HG03196 (cell line): ENCODE results near the gene ATP10A.
A peak's percentile ranks its signal among the peaks of the same experiment; 100 is the strongest.

Experiments
- ATAC-seq: cut with Tn5 transposase; IDR thresholded peaks from one replicate; pipeline ENCODE4 v1.9.1; 2021; ENCODE audit not compliant: unreplicated experiment

Gene ATP10A

GRCh38 chr15:25742776-25743547 is 120.2 kb downstream of the ATP10A start:
- no peak for ATAC-seq

GRCh38 chr15:25742041-25742730 is 120.9 kb downstream of the ATP10A start:
- ATAC-seq = no peak

DNA sequence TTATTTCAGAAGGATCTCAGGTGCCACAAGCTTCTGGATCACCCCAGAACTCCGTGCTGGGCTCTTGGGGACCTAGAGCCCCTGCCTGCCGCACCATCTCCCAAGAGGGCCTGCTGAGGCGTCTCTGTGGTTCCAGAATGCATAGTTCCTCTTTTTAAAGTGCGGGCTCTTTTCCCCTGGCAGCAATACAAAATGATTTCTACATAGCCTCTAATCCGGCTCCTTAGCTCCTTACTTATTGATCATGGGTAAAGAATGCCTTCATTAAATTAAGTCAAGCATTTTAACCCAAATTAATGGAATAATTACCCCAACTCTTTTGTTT is 121.9 kb downstream of the ATP10A start:
- ATAC-seq = no peak

GRCh38 chr15:25740383-25741255 is 122.5 kb downstream of the ATP10A start:
- no peak for ATAC-seq

DNA sequence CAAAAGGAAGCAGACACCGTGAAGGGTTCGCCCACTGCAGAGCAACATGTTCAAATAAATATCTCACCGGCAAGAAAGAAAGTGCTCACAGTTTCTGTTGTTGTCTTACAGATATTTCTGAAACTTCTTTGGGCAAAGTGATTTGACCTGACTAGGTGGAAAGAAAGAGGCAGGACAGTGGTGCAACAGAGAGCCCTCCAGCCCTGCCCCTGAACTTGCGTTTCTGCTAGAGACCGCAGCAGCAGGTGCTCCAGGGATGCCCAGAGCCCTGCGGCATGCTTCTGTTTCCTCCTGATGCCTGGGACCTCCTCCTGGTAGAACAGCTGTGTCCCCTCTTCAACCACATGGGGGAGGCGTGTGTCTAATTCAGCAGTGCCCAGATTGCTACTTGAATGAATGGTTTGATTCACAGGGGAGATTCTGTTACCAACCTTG is 123.4 kb downstream of the ATP10A start:
- peak; percentile 59 for ATAC-seq

- ATAC-seq = no peak
Measured at GRCh38 chr15:25738171-25738965, 124.8 kb downstream of the ATP10A start.

- ATAC-seq = no peak
Measured at GRCh38 chr15:25737218-25737643, 125.9 kb downstream of the ATP10A start.

GRCh38 chr15:25736461-25736860 is 126.7 kb downstream of the ATP10A start:
- ATAC-seq = no peak

DNA sequence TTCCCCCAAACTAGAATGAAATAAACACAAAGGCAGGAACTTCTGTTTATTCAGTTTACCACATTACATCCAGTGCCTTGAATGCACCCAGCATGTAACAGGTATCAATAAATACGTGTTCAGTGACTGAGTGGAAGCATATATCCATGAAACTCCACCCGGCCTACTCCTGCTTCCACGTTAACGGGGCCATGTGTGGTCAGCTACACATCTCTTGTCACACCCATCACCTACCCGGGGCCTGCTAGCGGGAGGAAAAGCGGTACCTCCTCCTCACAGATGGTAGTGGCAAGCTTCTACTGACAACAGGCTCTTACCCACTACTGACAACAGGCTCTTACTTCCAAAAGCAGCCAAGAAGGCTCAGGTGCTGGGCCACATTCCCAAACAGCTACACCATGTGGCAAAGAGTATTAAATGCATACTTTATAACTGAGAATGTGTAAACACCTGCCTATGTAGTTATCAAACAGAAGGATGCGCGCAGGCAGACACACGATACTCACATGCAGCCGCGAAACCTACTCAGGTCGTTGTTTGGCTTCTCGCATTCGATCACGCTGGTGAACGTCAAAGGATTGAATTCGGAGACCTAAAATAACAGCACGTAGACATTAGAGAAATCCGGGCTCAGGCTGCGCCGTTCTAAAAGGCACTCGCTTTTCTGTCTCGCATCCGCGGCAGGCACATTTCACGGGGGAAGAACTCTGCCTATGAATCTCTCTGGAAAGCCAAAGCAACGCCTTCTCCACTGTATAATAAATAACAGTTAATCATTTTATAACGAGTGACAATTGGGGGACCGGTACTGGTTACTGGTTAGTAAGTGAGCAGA is 127.4 kb downstream of the ATP10A start:
- no peak for ATAC-seq

DNA sequence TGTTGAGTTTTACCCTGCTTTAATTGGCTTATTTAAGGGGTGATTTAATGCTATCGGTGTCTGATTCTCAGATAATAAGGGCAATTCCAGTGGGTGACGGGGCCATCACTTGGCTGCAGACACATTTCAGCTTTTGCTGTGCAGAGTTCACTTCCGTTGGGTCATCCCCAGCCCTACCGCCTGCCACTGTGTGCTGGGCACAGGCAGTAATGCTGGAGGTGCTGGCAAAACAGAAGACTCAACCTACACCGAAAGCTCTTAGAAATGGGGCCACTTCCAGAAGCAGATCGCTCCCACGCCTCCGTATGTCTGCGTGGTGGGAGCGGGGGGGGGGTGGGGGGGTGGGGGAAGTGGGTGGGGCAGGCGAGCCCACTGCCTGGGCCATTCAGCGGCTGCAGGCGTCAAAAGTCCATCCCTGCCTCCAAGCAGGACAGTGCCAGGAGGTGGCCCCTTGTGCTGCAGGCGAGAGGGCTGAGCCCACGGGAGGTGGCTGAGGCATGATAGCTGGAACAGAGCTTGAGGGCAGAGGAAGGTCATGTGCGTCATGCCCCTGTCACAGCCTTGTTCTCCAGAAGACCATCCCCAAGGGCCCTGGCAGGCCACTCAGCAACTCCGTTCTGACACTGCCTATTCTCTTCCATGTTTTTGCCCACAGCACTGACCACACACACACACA is 128.3 kb downstream of the ATP10A start:
- no peak for ATAC-seq

DNA sequence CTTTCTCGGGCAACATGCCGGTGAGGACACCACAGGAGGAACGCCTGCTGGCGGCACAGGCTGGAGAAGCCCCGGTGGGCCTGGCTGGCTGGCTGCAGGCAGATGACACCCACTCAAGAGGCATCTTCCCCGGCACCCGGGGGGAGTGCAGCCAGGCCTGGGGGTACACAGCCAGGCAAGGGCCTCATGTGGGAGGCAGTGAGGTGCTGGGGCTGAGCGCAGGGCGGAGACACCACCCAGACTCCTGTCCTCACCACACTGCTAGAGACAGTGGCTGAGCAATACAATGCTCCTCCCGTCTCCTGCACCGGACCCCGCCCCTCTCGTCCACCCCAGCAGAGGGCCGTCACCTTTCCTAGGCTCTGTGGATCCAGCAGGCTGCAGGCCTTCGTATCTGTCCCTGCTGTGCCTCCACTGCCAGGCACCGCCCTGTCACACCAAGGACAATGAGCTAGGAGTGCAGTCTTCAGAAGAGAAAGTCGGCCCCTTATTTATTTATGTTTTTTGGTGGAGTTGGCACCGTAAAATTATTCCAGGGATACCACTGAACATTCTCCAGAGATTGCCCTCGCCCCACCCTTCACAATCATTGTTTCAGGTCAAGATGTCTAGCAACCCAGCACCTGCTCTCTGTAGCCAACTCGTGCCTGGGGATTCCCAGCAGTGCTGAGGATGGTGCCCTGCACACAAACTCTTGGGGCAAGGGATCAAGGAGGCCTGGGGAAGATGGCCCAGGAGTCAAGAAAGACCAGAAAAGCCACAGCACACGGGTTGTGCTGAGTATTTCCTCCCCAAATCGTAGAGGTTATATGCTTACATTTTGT is 129.1 kb downstream of the ATP10A start:
- ATAC-seq = no peak

- no peak for ATAC-seq
Measured at GRCh38 chr15:25733036-25733855, 129.9 kb downstream of the ATP10A start.

DNA sequence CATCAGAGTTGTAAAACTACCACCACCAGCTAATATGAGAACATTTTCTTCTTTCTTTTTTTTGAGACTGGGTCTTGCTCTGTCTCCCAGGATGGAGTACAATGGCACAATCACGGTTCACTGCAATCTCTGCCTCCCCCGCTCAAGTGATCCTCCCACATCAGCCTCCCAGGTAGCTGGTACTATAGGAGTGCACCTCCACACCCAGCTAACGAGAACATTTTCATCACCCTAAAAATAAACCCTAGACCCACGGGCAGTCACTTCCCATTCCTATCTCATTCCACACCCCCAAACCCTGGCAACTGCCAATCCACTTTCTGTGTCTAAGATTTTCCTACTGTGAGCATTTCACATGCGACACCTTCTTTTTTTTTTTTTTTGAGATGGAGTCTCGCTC is 130.9 kb downstream of the ATP10A start:
- ATAC-seq = no peak

GRCh38 chr15:25731411-25731810 is 131.7 kb downstream of the ATP10A start:
- ATAC-seq = no peak

GRCh38 chr15:25730918-25731317 is 132.2 kb downstream of the ATP10A start:
- ATAC-seq = no peak

- ATAC-seq = no peak
Measured at GRCh38 chr15:25728816-25729215, 134.3 kb downstream of the ATP10A start.

DNA sequence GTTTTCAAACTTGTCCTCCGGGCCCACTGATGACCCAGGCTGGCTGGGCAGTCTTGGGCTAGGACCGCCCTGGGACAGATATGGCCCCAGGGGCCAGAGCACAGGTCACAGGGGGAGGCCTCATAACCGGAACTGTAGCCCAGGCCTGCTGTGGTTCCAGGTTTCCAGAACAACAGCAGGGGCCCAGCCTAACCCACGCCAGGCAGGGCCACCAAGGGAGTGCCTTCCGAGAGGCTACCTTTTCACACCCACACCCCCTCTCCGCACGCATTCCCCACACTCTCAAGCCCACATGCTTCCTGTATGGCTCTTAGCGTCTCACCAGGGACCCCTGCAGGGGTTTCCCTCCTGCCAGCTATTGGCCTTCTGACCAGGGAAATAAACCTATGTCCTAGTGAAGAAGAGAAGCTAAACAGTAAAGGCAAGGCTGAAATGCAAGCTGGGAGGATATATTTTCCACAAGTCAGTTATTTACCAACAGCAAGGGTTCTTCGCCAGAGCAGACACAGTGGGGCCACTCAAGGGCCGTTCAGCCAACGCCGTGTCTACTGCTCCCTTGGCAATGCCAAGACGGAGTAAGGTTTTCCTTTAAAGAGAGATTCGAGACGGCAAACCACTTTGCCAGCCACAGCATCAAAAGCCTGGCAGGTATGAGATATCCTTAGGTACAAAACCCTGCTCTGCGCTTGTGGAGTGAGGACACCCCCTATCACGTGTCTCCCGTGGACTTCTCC is 135.1 kb downstream of the ATP10A start:
- no peak for ATAC-seq
